Stimulated activated naive CD8-positive, alpha-beta T cell treated with anti-CD3 and anti-CD28 coated beads, Interleukin-15, Interleukin-2, amounts not matched to agents 100 U/mL and 50 U/mL, for 24 hours (primary cell): Measurements from ENCODE around the gene BLACAT1.
"Not testable (repeated sequence)": the region's sequence is repeated elsewhere in the genome, so short reads cannot be mapped to it uniquely, and the experiment has no call there.

Source experiments
- ATAC-seq: fragments of 150-1000 bp; cut with Tn5 transposase; one replicate; pipeline ENCODE4 v1.10.0; 2021
- DNase-seq: peaks from one replicate; pipeline ENCODE4 v3.0.0; 2021

The BLACAT1 gene

GRCh38 chr1:205417870-205418635 lies 37.8 kb downstream of the BLACAT1 start:
- no peak for ATAC-seq
- no peak for DNase-seq

- DNase-seq (no peak), ATAC-seq (no peak)
These were observed 39.5 kb downstream of the BLACAT1 start for GRCh38 chr1:205416322-205416721.

- ATAC-seq (no peak), DNase-seq (no peak)
These were observed 45.1 kb downstream of the BLACAT1 start for GRCh38 chr1:205410581-205411298.

GRCh38 chr1:205407970-205408369 lies 47.9 kb downstream of the BLACAT1 start:
- ATAC-seq (no peak), DNase-seq (no peak)

GRCh38 chr1:205406252-205406651 lies 49.6 kb downstream of the BLACAT1 start:
- ATAC-seq, DNase-seq: not testable (repeated sequence)
